Osteoblast (primary cell): ENCODE measurements around the gene KLF5. TPM values are rescaled to one million over a fixed set of nuclear protein-coding genes. Genes with fewer than 3 reads are reported as not detected.

Experiments
- DNase-seq: peaks from one replicate; pipeline ENCODE4 v3.0.0; 2011; ENCODE audit warnings: low spot score, mixed read lengths; ENCODE audit not compliant: insufficient read length; ENCODE audit errors: missing footprints
- H2AFZ ChIP-seq: 2 replicates; pipeline ENCODE4 v1.6.0; 2011; ENCODE audit warnings: mild to moderate bottlenecking, low read length
- H3K27ac ChIP-seq: 2 replicates; pipeline ENCODE4 v1.5.1; 2011; ENCODE audit warnings: mild to moderate bottlenecking, low read depth, low read length, moderate library complexity
- H3K27me3 ChIP-seq: 2 replicates; pipeline ENCODE4 v1.6.0; 2012; ENCODE audit warnings: mild to moderate bottlenecking, control low read depth, inconsistent platforms, low read length, moderate library complexity; ENCODE audit not compliant: insufficient read depth
- H3K36me3 ChIP-seq: 2 replicates; pipeline ENCODE4 v1.5.1; 2011; ENCODE audit warnings: mild to moderate bottlenecking, low read length, control low read depth, moderate library complexity; ENCODE audit not compliant: insufficient read depth
- H3K4me1 ChIP-seq: 2 replicates; pipeline ENCODE4 v1.5.1; 2011; ENCODE audit warnings: mild to moderate bottlenecking, low read length, control low read depth, moderate library complexity; ENCODE audit not compliant: insufficient read depth
- H3K4me2 ChIP-seq: 2 replicates; pipeline ENCODE4 v1.6.0; 2011; ENCODE audit warnings: mild to moderate bottlenecking, low read length; ENCODE audit not compliant: insufficient read depth
- H3K4me3 ChIP-seq: fragments of 200-600 bp; sonication (generic); 3 replicates; pipeline ENCODE4 v1.5.1; 2012; ENCODE audit warnings: mild to moderate bottlenecking, low read length, inconsistent platforms; ENCODE audit not compliant: insufficient read depth
- H3K79me2 ChIP-seq: 2 replicates; pipeline ENCODE4 v1.6.0; 2012; ENCODE audit warnings: mild to moderate bottlenecking, low read length, control low read depth, inconsistent platforms; ENCODE audit not compliant: insufficient read depth
- H3K9me3 ChIP-seq: 2 replicates; pipeline ENCODE4 v1.5.1; 2011; ENCODE audit warnings: low read depth, low read length, control low read depth
- H4K20me1 ChIP-seq: 2 replicates; pipeline ENCODE4 v1.6.0; 2012; ENCODE audit warnings: mild to moderate bottlenecking, low read length, control low read depth; ENCODE audit not compliant: insufficient read depth
- total RNA-seq: library from RNA; depleted of rRNA; stranded (reverse); fragments of >200 nt; gene quantifications from 2 replicates; pipeline ENCODE4 v1.2.3, GENCODE V29; 2012
- TF ChIP-seq, protein P1 (sequence below): IDR thresholded peaks from 2 replicates; pipeline ENCODE4 v1.5.1; 2011; ENCODE audit warnings: mild to moderate bottlenecking, low read depth, low read length, moderate library complexity; ENCODE audit errors: extremely low read depth

The KLF5 gene
- total RNA-seq, 1 donor: 4.0 TPM

DNA sequence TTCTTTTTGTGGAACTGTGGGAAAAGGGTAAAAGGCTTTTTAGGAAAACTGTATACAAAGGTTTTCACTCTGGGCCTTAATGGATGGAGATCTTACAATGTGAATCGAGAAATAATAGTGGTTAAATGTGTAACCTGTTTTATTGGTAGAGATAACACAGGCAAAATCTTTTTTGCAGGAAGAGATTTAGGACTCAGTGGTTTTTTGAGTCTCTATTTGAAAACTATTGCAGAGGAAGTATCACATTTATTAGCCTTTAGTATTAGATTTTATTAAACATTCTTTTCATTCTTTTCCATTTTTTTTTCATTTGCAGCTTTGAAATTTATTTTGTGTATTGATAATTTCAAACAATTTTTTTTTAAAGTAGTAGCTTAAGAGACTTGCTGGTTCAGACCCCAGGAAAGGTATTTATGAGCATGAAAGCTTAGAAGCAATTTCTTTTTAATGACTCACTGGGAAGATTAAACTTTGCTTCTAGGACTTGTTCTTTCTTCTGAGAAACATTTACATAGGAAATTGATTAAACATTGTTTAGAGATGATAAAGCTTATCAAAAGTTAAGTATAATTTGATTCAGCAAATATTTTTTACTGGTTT is 10.5 kb downstream of the KLF5 start:
- Histone ChIP-seq H3K27me3 (no peaks in the 10 kb centered on the region), H3K4me2 (no peak overlapping the region), H3K4me1 (peaks cover 17% of the 10 kb centered on the region), H3K27ac (no peak overlapping the region), H2AFZ (no peak overlapping the region), H3K79me2 (no peaks in the 10 kb centered on the region), H3K4me3 (no peak overlapping the region), H4K20me1 (no peaks in the 10 kb centered on the region), H3K36me3 (peaks cover 1% of the 10 kb centered on the region), H3K9me3 (no peaks in the 10 kb centered on the region)
- TF ChIP-seq, protein P1, sequence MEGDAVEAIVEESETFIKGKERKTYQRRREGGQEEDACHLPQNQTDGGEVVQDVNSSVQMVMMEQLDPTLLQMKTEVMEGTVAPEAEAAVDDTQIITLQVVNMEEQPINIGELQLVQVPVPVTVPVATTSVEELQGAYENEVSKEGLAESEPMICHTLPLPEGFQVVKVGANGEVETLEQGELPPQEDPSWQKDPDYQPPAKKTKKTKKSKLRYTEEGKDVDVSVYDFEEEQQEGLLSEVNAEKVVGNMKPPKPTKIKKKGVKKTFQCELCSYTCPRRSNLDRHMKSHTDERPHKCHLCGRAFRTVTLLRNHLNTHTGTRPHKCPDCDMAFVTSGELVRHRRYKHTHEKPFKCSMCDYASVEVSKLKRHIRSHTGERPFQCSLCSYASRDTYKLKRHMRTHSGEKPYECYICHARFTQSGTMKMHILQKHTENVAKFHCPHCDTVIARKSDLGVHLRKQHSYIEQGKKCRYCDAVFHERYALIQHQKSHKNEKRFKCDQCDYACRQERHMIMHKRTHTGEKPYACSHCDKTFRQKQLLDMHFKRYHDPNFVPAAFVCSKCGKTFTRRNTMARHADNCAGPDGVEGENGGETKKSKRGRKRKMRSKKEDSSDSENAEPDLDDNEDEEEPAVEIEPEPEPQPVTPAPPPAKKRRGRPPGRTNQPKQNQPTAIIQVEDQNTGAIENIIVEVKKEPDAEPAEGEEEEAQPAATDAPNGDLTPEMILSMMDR: no peak
- DNase-seq: no peak

DNA sequence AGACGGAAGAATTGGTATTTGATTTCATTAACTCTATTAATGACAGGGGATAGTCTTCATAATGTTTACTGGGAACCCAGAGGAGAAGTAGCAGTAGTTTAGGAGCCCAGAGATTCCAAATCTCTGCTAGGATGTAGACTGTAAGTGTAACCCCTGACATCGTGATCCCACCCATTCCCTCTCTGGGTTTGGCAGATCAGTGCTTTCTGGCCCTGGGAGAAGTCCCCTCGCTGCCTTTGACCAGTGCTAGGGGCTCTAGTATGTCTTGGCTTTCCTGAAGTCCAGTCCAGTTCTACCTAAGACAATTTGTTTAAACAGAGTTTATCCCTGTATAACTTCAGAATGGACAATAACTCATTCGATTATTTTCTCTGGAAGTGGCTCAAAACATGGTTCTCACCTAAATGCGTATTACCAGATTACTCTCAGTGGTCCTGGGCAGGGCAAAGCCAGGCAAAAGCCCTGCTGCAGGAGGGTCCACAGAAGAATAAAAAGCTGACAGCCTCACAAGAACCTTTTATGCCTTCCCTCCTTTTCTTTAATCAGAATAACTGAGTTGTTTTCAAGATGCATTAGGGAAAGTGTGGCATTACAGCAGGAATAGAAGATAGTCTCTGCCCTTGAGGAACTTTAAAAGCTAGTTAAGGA is 11.8 kb downstream of the KLF5 start:
- Histone ChIP-seq H3K4me3 (no peak overlapping the region), H3K4me1 (peaks cover 17% of the 10 kb centered on the region), H3K27me3 (no peaks in the 10 kb centered on the region), H3K79me2 (no peaks in the 10 kb centered on the region), H3K4me2 (no peak overlapping the region), H3K27ac (no peak overlapping the region), H3K36me3 (no peaks in the 10 kb centered on the region), H4K20me1 (no peaks in the 10 kb centered on the region), H2AFZ (no peak overlapping the region), H3K9me3 (no peaks in the 10 kb centered on the region)
- DNase-seq: no peak
- TF ChIP-seq, protein P1: no peak

DNA sequence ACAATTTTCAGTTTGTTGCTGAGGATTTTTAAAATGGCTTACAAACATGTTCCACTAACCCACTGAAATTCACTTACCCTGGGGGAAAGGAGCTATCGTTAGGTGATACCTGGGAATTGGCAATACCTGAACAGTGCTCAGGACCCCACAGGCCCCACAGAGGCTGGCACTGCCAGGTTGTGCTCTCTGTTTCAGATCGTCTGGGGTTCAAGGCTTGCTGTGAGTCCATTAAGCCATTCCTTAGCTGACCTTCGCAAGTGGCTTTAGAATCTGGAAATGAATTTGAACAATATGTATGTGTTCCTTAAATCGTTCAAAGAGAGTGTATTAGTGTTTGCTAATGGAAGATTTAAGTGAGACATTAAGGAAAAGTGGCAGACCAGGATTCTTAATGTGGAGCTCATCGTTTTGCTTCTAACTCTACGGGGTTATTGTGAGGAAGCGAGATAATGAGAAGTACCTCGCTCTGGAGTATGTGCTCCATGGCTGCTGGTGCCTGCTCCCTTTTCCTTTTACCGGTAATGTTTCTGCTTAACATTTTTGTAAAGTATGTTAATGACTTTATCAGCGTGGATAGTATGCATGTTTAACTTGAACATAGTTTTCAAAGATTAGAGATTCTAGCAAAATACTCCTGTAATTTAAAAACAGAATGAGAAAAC is 13.6 kb downstream of the KLF5 start:
- Histone ChIP-seq H3K4me1 (peaks cover 17% of the 10 kb centered on the region), H3K4me2 (peak overlapping the region; percentile 68), H3K36me3 (no peaks in the 10 kb centered on the region), H3K27me3 (no peaks in the 10 kb centered on the region), H3K27ac (no peak overlapping the region), H2AFZ (peak overlapping the region; percentile 68), H3K4me3 (no peak overlapping the region), H3K79me2 (no peaks in the 10 kb centered on the region), H4K20me1 (no peaks in the 10 kb centered on the region), H3K9me3 (no peaks in the 10 kb centered on the region)
- TF ChIP-seq, protein P1: no peak
- no peak for DNase-seq

DNA sequence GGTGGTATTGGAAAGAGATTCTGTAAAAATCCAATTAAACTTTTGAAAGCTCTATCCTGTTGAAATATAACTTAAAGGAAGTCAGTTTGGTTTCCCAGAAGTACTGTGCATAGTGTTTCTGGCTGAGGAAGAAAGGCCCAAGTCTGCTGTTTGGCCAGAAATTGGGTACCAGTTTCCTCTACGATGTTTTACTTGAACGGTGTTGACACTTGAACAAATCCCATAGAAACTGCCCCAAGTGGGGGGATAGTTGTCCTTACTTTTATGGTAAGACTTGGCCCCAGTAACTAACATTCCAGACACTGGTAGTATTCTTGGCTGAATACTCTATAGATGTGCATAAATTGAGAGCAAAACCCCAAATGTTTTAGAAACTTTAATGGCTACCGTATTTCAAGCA is 14.2 kb downstream of the KLF5 start:
- TF ChIP-seq, protein P1: no peak
- Histone ChIP-seq H3K4me2 (peak overlapping the region; percentile 68), H3K9me3 (no peaks in the 10 kb centered on the region), H3K27ac (peak overlapping the region; percentile 17), H3K79me2 (no peaks in the 10 kb centered on the region), H2AFZ (peak overlapping the region; percentile 68), H3K4me1 (peaks cover 17% of the 10 kb centered on the region), H3K4me3 (no peak overlapping the region), H3K27me3 (no peaks in the 10 kb centered on the region), H3K36me3 (no peaks in the 10 kb centered on the region), H4K20me1 (no peaks in the 10 kb centered on the region)
- peak; percentile 58 for DNase-seq
